ENCODE results near the gene ARHGEF4. TPM values are rescaled to one million over a fixed set of nuclear protein-coding genes. Genes with fewer than 3 reads are reported as not detected.
"Not testable (repeated sequence)": the region's sequence is repeated elsewhere in the genome, so short reads cannot be mapped to it uniquely, and the experiment has no call there.

The ARHGEF4 gene
- total RNA-seq, 1 donor from 2014 or later: 25.5 TPM

DNA sequence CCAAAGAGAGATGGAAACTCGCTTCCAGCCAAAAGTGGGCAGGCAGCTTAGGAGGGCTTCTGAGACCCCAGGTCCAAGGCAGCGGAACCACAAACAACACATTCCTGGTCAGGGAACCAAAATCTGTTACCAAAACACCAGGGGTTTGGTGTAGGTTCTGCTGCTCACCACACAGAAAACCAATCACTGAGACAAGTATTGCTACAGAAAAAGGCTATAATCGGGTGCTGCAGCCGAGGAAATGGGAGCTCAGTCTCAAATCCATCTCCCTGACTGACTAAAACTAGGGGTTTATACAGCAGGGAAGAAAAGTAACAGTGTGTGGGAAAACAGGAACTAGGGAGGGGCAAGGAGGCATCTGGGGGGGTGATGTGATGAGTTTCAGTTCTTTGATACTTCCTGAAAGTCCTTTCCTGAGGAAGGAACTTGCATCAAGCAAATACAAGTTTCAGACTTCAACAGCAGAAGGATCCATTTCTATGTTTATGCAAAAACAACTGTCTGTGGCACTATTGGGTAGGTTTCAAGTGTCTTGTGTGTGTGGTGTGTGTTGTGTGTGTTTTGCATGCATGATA is 148.6 kb downstream of the ARHGEF4 start:
- Mint-ChIP-seq H3K9me3 (peaks cover 3% of the 10 kb centered on the region), H3K4me3 (no peak overlapping the region), H3K27ac (no peak overlapping the region), H3K4me1 (no peaks in the 10 kb centered on the region), H3K36me3 (no peaks in the 10 kb centered on the region), H3K27me3 (ENCODE audit: low read depth) (peaks cover 2% of the 10 kb centered on the region)
- no peak for DNase-seq (ENCODE audit: low spot score in 2 of 2, unreplicated experiment in 2 of 2)
- TF ChIP-seq, protein P1, sequence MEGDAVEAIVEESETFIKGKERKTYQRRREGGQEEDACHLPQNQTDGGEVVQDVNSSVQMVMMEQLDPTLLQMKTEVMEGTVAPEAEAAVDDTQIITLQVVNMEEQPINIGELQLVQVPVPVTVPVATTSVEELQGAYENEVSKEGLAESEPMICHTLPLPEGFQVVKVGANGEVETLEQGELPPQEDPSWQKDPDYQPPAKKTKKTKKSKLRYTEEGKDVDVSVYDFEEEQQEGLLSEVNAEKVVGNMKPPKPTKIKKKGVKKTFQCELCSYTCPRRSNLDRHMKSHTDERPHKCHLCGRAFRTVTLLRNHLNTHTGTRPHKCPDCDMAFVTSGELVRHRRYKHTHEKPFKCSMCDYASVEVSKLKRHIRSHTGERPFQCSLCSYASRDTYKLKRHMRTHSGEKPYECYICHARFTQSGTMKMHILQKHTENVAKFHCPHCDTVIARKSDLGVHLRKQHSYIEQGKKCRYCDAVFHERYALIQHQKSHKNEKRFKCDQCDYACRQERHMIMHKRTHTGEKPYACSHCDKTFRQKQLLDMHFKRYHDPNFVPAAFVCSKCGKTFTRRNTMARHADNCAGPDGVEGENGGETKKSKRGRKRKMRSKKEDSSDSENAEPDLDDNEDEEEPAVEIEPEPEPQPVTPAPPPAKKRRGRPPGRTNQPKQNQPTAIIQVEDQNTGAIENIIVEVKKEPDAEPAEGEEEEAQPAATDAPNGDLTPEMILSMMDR (IDR thresholded peaks at IDR 0.05; ENCODE audit: unreplicated experiment): no peak

DNA sequence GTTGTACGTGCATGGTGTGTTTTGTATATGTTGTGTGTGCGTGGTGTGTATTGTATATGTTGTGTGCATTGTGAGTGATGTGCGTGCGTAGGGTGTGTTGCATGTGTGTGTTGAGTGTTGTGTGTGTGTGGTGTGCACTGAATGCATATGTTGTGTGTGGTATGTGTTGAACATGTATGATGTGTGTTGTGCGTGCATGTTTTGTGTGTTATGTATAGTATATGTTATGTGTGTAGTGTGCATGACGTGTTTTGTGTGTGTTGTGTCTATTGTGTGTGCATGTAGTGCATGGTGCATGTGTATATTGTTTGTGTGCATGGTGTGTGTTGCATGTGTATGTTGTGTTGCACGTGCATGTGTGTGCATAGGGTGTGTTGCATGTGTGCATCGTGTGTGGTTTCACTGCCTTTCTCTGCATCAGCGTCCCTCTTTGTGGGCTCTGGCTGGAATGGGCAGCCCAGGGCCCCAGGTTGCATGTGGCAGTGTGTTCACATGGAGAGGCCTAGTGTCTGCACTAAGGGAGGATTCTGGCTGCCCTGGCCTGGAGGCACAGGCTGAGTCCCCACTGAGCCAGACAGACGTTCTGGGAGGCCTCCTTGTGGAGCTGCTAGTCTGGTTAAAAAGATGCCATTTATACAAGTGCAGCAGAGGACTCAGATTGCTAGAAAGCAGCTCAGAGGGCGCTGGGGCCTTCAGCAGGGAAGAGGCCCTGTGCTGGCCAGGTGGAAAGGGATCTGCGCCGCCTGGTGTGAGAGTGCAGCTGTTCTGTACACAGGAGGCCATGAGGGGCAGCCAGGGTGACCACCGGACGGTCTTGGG is 149.3 kb downstream of the ARHGEF4 start:
- no peak for DNase-seq (ENCODE audit: low spot score in 2 of 2, unreplicated experiment in 2 of 2)
- TF ChIP-seq, protein P1 (IDR thresholded peaks at IDR 0.05; ENCODE audit: unreplicated experiment): no peak

DNA sequence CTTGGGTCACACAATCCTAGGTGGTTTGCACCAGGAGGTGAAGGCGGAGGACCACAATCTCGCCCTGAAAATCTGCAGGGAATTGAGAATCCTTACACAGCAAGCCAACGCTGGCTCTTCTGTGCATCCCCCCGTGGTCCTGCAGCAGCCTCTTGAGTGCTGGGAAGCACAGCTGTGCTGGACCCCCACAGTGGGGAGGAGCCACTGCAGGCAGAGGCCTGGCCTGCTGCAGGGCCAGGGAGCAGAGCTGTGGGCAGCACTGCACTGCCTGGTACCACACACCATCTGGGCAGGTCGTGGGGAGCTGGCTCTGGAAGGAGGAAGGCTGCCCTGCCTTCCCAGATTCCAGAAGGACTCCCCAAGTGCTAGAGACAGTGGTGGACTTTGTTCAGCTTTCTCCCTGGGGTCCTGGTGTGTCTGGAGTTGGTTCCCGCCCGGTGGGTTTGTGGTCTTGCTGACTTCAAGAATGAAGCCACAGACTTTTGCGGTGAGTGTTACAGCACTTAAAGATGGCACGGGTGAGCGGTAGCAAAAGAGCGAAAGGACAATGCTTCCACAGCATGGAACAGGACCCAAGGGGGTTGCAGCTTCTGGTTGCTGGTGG is 150.3 kb downstream of the ARHGEF4 start:
- H3K27me3 Mint-ChIP-seq (ENCODE audit: low read depth): no peaks in the 10 kb centered on the region
- no peak for DNase-seq (ENCODE audit: low spot score in 2 of 2, unreplicated experiment in 2 of 2)
- H3K4me3 Mint-ChIP-seq: no peak overlapping the region
- no peaks in the 10 kb centered on the region for H3K36me3 Mint-ChIP-seq
- TF ChIP-seq, protein P1 (IDR thresholded peaks at IDR 0.05; ENCODE audit: unreplicated experiment): no peak
- H3K4me1 Mint-ChIP-seq: no peaks in the 10 kb centered on the region
- no peak overlapping the region for H3K27ac Mint-ChIP-seq
- peaks cover 7% of the 10 kb centered on the region for H3K9me3 Mint-ChIP-seq

More for the DNA sequence above, 149.3 kb downstream of the ARHGEF4 start:
- no peaks in the 10 kb centered on the region for H3K4me1 Mint-ChIP-seq
- no peak overlapping the region for H3K27ac Mint-ChIP-seq
- peaks cover 6% of the 10 kb centered on the region for H3K9me3 Mint-ChIP-seq
- no peaks in the 10 kb centered on the region for H3K36me3 Mint-ChIP-seq
- no peak overlapping the region for H3K4me3 Mint-ChIP-seq
- peaks cover 2% of the 10 kb centered on the region for H3K27me3 Mint-ChIP-seq (ENCODE audit: low read depth)

DNA sequence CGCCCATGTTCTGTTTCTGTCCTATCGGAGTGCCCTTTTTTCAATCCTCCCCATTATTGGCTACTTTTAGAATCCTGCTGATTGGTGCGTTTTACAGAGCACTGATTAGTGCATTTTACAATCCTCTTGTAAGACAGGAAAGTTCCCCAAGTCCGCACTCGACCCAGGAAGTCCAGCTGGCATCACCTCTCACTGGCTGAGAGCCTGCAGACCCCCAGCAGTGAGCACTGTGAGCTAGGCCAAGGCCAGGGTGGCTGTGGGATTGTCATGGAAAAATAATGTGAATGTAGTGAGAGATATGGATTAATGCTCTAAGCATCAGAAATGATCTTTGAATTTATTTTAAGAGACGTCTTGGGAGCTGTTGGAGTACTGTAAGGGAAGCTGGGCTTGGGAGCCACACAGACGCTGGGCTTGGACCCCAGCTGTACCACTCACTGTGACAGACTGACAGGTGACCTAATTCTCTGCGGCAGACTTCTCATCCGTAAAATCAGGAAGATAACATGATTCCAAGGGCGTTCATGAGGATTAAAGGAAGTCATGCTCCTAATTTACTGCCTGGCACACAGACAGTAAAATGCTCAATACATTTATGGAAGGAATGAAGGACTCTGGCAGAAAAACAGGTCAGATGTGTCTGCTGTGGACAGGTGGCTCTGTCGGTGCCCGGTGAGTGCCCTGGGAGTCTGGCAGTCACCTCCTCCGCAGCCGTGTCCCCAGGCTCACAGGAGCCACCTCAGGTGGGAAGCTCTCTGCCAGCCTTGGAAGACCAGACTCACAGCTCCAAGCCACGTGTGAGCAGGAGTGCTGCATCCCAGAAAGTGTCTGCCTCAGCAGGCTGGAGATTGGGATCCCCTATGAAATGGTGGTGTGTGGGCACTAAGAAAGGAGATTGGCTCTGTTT is 151.1 kb downstream of the ARHGEF4 start:
- peaks cover 4% of the 10 kb centered on the region for H3K9me3 Mint-ChIP-seq

DNA sequence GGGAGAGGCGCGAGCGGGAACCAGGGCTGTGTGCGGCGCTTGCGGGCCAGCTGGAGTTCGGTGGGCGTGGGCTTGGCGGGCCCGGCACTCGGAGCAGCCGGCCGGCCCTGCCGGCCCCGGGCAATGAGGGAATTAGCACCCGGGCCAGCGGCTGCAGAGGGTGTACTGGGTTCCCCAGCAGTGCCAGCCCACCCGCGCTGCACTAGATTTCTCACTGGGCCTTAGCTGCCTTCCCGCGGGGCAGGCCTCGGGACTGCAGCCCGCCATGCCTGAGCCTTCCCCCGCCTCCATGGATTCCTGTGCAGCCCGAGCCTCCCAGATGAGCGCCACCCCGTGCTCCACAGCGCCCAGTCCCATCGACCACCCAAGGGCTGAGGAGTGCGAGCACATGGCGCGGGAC is 154.7 kb downstream of the ARHGEF4 start:
- DNase-seq (ENCODE audit: low spot score in 2 of 2, unreplicated experiment in 2 of 2); H3K4me1 Mint-ChIP-seq; H3K27ac Mint-ChIP-seq; H3K36me3 Mint-ChIP-seq; H3K9me3 Mint-ChIP-seq; H3K27me3 Mint-ChIP-seq (ENCODE audit: low read depth); H3K4me3 Mint-ChIP-seq: not testable (repeated sequence)

More for the DNA sequence above, 151.1 kb downstream of the ARHGEF4 start:
- Mint-ChIP-seq H3K27me3 (ENCODE audit: low read depth) (peaks cover 6% of the 10 kb centered on the region), H3K36me3 (no peaks in the 10 kb centered on the region), H3K27ac (no peak overlapping the region), H3K4me1 (no peaks in the 10 kb centered on the region), H3K4me3 (no peak overlapping the region)
- no peak for DNase-seq (ENCODE audit: low spot score in 2 of 2, unreplicated experiment in 2 of 2)
- TF ChIP-seq, protein P1 (IDR thresholded peaks at IDR 0.05; ENCODE audit: unreplicated experiment): no peak

DNA sequence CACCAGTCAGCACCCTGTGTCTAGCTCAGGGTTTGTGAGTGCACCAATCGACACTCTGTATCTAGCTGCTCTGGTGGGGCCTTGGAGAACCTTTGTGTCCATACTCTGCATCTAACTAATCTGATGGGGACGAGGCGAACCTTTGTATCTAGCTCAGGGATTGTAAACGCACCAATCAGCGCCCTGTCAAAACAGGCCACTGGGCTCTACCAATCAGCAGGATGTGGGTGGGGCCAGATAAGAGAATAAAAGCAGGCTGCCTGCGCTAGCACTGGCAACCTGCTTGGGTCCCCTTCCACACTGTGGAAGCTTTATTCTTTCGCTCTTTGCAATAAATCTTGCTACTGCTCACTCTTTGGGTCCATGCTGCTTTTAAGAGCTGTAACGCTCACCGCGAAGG is 155.3 kb downstream of the ARHGEF4 start:
- not testable (repeated sequence) for H3K36me3 Mint-ChIP-seq; H3K27me3 Mint-ChIP-seq (ENCODE audit: low read depth); H3K4me1 Mint-ChIP-seq; H3K27ac Mint-ChIP-seq; H3K9me3 Mint-ChIP-seq; DNase-seq (ENCODE audit: low spot score in 2 of 2, unreplicated experiment in 2 of 2); H3K4me3 Mint-ChIP-seq

Data from mesothelial cell of epicardium (in vitro differentiated cells).